Stimulated activated CD8-positive, alpha-beta memory T cell treated with anti-CD3 and anti-CD28 coated beads, Interleukin-4, amount 100 ng/mL, for 48 hours (primary cell): Measurements from ENCODE around the gene BATF3.

Source experiments
- DNase-seq: peaks from one replicate; pipeline ENCODE4 v3.0.0-alpha.2; 2020

The BATF3 gene

DNA sequence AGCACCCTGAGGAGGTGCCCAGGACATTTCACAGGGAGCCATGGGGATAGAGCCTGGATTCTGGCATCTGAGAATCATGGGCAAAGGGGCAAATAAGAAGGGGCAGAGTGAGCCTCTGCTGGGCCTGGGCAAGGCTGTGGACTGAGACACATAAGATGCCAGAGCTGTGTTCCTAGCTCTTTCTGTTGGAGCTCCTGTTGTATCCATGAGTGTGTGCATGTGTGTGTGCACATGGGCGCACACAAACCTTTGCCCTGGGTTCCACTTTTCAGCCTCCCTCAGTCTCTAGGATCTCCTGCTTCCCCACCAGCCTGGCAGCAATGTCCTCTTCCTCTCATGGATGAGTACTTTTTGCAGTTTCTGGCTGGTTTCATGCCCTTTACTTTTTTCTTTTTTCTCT, 47.0 kb downstream of the BATF3 start:
- no peak for DNase-seq

DNA sequence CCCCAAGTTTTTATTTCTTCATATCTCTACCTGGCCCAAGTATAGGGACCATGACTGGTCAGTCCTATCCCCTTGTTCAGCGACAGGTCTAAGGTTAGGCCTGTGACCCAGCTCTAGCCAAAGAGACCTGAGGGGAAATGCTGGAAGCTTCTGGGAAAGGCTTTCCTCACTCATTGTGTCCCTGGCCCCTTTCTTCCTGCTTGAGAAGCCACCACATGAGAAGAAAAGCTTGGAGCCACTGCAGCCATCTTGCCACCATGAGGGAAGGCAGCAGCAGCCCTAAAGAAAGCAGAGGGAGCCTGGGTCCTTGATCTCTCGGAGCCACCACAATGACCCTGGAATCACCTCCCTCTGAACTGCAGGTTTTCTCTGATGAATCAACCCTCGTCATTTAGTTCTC, 47.7 kb downstream of the BATF3 start:
- DNase-seq = no peak

DNA sequence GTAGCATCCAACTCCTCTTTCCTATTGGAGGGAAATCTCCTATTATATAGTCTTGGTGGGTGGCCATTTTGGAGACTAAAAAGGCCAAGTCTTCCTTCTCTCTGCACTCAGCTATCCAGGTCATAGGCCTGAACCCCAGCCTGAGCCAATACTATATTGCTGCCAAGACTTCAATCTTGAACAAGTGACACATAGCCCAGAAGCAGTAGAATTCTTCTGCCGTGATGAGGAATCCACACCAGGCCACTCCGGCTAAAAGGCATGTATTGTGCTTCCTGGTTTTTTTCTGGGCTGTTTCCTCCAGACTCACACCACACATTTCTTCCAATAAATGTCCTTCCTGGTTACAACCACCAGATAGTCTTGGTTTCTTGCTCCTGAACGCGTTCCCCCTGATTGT, 48.1 kb downstream of the BATF3 start:
- DNase-seq = no peak

DNA sequence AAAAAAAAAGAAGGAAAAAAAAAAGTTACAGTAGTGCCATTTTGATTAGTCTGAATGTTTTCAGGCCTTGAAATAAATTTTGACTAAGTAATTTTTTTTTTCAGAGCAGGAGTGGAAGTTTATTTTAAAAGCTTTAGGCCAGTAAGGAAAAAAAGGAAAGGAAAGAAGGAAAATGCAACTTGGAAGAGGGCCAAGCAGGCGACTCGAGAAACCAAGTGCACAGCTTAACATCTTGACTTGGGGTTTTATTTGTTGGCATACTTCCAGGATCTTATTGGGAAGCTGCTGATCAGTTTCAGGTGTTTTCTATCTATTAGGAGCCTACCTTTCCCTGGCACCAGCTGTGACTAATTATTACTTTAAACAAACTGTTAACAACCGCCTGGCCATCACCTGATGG, 49.4 kb downstream of the BATF3 start:
- no peak for DNase-seq

DNA sequence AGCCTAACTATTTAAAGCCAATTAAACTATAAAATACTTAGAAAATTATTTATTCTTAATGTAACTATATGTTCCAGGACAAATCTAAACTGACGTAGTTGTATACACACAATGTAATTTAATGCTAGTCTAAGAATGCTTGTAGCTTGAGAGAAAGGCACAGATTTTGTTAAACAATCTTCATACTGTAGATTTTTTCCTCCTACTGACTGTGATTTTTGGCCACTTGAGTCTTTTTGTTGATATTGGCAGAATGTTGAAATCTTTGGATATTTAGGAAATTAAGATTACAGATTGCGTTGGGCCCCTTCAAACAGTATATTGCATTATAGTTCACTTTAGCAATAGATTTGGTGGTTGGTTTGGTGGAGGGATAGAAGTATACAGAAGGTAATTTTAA, 50.6 kb downstream of the BATF3 start:
- no peak for DNase-seq

DNA sequence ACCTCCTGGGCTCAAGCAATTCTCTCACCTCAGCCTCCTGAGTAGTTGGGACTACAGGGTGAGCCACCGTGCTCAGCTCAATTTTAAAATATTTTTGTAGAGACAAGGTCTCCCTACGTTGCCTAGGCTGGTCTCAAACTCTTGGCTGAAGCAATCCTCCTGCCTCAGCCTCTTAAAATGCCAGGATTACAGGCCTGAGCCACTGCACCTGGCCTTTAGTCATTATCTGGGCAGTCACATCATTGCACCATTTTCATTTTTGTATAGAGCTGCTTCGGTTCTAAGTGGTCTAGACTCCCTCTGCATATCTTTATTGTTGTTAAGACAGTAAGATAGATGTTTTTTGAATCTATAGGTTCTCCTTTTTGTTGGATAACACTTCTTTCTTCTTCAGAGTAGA, 51.2 kb downstream of the BATF3 start:
- no peak for DNase-seq

DNA sequence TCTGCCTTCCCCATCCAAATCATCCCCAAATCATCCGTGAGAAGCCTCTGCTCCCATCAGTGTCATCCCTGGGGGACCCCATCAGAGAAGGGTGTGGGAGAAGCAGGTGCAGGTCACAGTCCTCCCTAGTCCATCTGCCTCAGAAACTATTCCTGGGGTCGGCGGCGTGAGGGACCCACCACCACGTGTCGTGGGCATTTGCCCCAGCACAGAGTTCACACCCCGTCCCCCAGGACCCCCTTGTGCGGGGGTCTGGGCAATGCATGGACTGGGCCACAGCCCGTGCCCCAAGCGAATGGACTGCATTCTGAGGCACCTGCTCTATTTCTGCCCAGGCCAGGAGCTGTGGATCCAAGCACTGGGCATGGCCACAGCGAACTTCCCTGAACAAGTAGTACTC, 52.6 kb downstream of the BATF3 start:
- no peak for DNase-seq

DNA sequence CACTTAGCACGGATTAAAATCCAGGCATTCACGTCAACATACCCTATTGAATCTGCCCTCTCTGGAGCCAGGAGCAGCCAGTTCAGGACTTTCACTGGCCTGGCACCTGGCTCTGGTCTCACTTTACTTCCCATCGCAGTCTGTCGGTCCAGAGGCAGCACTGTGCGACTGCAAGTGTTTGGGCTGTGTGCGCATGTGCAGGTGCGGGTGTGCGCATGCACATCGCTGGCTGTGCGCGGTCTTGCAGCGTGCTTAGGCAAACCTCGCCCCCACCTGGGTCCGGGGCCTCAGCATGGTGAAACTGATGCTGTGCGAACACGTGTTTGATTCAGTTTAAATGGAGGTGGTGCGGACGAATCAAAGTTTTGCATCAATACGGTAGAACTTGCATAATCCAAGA, 53.1 kb downstream of the BATF3 start:
- DNase-seq = no peak

DNA sequence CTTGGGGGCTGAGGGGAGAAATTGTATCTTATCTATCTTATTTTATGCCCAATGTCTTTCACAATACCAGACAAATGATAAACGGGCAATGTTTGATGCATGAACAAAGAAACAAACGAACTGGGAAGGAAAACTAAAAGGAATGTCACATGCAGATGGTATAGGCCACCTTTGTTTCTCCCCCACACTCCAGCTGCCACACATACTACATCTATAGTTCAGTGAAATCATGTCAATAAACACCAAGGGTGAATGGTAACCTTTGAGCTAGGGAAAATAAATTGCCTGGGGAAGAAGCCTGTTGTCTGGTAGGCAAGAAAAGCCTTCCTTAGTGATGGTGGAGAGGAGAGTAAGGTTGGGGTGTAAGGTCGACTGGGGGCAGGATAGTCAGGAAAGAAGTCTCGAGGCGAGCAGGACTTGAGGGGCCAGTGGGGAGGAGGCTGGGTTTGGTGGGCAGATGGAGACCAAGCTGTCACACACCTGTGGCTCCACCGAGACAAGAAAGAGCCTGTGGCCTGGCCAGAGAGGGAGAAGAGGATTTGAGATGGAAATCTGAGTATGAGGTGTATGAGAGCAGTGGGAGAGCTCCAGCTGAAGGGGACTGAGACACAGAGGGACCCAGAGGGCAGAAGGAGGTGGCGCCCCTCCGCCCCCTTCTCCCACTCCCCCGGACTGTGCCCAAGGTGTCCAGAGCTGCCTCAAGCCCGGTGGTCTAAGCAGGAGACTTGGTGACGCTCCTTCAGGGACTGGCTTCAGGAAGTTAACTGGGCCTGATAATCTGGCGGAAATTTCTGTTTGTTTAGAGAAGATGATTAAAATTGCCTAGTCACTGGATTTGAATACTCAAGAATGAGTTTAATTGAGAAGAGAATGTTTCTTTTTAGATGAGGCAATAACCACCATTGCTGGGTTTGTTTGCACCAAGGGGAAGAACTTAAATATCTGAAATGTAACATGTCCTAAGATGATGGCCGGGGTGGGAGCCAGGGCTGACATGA, 53.8 kb downstream of the BATF3 start:
- DNase-seq = no peak

DNA sequence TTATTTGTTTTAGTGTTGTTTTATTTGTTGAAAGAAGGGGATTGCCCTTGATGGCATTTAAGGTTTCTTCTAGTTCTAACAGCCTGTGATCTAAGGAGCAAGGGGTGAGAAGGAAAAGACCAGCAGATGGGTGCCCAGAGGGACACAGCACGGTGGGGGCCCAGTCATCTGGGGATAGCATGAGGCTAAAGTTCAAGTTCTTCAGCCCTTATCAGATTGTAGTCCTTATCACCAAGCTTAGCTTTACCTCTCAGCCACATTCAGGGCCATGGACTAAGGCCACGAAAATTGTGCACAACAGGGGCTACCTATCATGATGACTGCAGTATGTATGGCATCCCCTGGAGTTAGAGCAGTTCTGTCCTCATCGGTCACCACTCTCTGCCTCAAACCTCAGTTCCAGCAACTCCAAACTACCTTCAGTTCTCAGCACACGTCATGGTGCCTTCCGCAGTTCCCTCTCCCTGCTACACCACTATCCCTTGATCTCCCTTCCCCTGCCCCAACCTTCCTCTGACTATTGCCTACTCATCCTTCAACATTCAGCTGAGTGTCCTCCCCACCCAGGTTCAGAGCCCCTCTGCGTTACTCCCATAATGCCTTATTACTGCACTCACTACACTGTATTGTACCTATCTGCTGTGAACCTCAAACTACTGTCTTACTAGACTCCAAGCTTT, 54.6 kb downstream of the BATF3 start:
- DNase-seq = no peak

DNA sequence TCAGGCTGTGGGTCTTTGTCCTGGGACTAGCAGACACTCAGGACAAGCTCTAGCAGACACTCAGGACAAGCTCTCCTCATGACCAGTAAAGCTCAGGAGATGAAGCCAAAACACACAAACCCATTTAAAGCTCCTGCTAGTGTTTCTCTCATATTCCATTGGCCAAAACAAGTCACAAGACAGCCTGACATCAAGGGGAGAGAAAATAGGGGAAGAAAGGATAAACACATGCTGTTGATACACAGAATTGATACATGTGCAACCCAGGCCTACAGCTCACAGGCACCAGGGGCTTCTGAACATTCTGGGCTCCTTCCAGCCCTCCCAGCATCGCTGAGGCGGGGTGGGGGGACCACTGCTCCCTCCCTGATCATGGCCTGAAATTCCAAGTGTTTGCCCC, 55.8 kb downstream of the BATF3 start:
- DNase-seq = no peak

DNA sequence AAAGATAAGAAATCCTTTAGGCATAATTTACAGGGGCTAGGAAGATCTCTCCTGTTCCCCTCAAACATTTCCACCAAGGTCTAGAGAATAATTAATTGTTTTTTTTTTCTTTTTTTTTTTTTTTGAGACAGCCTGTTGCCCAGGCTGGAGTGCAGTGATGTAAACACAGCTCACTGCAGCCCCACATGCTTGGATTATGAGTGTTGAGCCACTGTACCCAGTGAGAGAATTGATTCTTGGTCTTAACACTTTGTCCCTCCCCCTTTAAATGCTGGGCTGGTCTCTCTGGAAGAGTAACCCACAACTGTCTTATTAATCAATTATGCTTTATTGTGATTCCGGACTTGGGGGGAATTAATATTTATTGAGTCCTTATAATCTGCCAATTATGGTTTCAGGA, 57.7 kb downstream of the BATF3 start:
- DNase-seq = no peak

DNA sequence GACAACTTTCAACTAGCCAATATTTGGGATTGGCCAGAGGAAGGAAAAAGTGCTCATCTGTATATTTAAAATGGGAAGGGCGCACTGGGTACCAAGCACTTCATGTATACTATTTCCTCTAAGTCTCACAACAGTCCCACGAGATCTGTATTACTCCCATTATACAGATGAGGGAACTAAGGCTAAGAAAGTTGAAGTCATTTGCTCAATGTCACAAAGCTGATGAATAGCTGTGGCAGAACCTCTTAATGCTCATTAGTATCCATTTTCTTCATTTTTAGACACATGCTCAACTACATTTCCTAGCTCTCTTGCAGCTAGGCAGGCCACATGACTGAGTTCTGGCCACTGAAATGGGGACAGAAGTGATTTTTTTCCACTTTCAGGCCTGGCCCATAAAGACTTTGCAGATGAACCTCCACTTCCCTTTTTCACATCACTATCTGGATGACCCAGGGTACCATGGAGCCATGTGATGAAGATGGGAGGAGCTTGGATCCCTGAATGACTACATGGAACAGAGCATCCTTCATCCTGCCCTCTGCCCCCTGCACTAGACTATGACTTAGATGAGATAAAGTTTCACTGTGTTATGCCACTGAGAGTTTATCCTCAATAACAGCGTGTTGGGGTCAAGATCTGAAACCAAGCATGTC, 59.3 kb downstream of the BATF3 start:
- DNase-seq = peak; percentile 8

DNA sequence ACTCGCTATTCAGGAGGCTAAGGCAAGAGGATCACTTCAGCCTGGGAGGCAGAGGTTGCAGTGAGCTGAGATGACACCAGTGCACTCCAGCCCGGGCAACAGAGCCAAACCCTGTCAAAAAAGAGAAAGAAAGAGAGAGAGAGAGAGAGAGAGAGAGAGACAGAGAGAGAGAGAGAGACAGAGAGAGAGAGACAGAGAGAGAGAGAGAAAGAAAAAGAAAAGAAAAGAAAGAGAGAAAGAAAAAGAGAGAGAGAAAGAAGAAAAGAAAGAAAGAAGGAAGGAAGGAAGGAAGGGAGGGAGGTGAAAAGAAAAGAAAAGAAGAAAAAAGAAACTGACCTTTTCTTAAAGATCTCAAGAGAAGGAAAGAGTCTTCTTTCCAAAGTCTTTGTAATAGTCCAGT, 60.1 kb downstream of the BATF3 start:
- peak; percentile 4 for DNase-seq

DNA sequence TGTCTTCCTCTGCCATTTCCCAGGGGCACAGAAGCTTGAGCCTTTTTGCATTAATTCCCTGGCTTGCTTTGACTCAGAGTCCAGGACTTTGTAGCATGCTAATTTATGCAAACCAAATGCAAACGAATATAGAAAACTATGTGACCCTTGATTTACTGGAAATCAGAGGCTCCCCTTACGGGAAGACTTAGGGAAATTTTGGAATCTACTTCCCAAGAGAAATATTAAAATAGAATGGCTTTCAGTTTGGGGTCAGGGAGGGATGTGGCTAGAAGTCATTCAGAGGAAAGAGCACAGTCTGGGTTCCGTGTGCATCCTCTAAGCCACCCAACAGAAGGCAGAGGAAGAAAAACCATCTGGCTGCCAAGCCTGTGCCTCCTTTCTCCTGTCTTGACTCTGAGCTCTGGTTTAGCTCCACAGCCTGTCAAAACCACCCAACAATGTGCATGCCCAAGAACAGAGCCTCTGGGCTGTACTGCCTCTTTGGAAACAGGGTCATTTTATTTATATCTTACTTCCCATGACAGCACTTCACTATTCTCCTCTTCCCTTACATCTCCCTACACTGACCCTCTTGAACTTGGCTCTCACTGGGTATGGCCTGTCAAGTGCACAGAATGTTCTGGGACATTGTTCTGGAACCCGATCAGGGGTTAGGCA, 61.0 kb downstream of the BATF3 start:
- DNase-seq = peak; percentile 10

DNA sequence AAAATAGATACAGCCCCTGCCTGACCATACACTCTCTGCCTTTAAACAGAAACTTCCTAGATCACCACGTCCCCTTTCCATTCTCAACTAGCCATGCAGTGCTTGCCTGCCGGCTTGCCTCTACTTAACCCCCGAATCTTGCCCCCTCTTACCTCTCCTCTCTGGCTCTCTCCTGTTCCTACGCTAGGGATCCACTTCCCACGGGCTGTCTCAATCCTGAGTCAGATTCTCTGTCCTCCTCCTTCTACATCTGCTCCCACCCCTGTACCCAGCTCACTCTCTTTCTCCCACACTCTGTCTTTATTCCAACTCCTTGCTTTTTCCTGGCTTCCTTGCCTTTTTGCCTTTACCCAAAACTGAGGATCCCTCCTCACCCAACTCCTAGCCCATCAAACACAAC, 61.7 kb downstream of the BATF3 start:
- peak; percentile 14 for DNase-seq
